HG02678 (cell line): Measurements from ENCODE around the gene HDAC4.

ENCODE experiments used
- ATAC-seq: cut with Tn5 transposase; IDR thresholded peaks from one replicate; pipeline ENCODE4 v1.9.1; 2021; ENCODE audit warnings: mild to moderate bottlenecking, moderate library complexity; ENCODE audit not compliant: unreplicated experiment

Gene HDAC4

GRCh38 chr2:239025096-239025801, 375.6 kb downstream of the HDAC4 start:
- ATAC-seq: no peak

GRCh38 chr2:239024226-239024625, 376.6 kb downstream of the HDAC4 start:
- ATAC-seq: no peak

- ATAC-seq: no peak
Observed at GRCh38 chr2:239022437-239023260, 378.2 kb downstream of the HDAC4 start.

- no peak for ATAC-seq
Observed at GRCh38 chr2:239021651-239022436, 379.0 kb downstream of the HDAC4 start.

- no peak for ATAC-seq
Observed at GRCh38 chr2:239021224-239021623, 379.6 kb downstream of the HDAC4 start.

- no peak for ATAC-seq
Observed at GRCh38 chr2:239020541-239021041, 380.2 kb downstream of the HDAC4 start.

- no peak for ATAC-seq
Observed at GRCh38 chr2:239019183-239019581, 381.6 kb downstream of the HDAC4 start.

- ATAC-seq: no peak
Observed at GRCh38 chr2:239018271-239019182, 382.3 kb downstream of the HDAC4 start.

- ATAC-seq: no peak
Observed at GRCh38 chr2:239017491-239018098, 383.2 kb downstream of the HDAC4 start.

- no peak for ATAC-seq
Observed at GRCh38 chr2:239015901-239016675, 384.7 kb downstream of the HDAC4 start.

DNA sequence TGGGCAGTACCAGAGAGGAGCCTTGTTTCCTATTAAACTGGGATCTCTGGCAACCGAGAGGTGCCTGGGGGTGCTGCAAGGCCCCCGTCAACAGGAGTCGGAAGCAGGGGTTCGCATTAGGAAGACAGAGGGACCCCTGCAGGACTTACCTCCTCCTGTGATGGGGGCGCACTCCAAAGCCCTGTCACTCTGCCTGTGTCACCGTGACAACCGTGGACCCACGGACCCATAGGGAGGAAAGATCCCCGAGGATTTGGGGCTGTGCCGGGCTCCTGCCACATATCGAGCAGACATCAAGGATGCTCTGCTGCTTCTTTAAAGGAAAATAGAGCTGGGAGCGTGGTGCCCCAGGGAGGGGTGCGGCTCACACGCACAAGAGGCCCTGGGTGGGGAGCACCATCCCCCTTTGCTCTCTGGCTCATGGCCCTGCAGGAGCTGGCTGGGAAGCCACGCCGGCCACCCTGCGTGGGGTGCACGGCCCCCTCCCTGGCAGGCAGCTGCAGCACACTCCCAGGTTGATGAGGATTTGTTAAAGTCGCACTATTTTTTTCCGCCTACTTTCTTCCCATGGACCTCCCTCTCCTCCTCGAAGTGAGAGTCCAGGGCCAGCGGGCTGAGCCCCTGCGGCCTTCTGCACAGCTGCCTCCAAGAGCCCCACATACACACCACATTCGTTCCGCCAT, 385.5 kb downstream of the HDAC4 start:
- ATAC-seq: no peak

DNA sequence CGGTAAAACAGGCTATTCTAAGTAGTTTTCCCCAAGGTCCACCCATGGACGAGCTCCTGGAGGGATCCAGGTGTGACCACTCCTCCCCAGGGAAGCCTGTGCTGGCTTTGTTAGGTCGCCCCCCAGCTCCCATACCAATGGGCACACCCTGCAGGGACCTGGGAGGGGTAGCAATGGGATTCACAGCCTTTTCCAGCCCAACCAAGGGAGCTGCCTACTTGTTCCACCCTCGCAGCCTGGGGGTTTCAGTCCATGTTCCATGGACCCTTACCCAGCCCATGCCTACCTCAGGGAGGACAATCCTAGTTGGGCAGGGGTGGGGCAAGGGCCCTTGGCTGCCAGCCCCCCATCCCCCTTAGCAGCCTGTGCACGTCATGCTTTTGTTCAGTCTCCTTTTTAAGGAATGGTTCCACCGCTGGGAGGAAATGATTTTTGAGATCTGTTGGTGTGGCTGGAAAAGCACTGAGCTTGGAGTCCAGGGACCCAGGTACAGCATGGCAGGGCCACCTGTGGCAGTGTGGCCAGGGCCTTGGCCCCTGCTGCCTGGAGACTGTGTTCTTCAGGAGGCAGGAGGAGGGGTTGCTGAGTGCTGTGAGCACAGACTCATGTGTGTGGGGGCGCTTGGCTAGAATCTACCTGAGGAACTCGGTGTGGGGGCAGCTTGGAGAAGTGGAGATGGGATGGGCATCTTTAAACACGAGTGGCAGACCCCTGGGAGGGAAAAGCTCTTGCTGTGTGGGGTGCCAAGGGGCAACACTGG, 386.2 kb downstream of the HDAC4 start:
- ATAC-seq: no peak

GRCh38 chr2:239013678-239013976, 387.2 kb downstream of the HDAC4 start:
- ATAC-seq: no peak

DNA sequence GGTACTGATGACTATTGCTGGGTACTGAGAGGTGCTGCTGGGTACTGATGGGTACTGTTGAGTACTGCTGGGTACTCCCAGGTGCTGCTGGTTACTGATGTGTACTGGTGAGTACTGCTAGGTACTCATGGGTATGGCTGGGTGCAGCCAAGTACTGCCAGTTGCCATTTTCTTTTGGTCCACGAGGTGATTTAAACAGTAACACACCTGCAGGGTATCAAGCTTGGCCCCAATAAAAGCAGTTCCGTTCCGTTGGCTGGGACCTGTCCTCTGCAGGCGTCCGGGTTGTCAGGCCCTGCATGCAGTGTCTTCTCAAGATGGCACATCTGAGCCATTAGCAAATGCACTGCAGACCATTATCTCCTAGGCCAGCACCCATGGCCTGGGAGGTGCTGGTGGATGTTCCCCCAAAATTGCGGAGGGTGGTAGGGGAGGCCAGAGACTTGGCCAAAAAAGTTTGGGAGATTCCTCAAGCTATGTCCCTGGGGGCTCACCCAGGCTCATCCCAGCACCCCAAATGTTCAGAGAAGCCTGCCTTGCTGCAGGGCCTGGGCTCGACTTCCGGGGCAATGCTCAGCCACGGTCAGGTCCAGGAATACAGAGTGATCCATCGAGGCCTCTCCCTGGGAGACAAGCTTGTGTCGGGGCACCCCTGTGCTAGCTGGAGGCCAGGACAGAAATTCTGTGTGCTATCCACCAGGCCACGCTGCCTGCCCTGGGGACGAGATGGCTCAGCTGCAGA, 387.7 kb downstream of the HDAC4 start:
- ATAC-seq: no peak

DNA sequence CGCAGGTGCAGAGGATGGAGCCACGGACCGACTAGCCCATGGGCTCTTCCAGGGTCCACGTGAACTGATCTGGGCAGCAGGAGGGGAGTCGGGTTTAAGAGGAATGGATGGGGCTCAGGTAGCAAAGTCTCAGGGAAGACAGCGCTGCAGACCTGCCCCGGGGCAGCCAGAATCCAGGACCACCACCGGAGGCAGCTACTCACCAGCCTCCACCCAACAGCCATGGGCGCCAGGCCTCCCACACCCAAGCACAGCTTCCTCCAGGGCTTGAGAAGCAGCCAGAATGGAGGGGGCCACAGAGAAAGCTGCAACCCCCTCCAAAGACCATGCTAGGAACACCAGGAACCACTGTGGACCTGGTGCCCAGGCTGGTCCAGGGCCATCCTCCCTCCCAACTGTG, 388.6 kb downstream of the HDAC4 start:
- ATAC-seq: no peak

DNA sequence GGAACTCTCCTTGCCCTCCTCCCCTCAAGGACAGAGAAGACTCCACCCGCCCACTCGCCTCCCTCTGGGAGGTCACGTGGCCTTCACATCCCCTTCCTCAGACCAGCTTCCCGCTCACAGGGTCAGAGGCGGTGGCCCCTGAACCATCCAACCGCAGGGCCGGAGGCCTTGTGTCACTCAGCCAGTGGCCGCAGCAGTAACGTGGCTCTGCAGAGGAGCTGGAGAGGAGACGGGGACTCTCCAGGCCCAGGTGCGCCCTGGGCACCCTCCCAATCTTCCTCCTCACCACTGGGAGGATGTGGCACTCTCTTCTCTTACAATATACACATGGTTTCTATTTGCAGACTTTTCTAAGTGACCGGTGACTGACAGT, 391.2 kb downstream of the HDAC4 start:
- ATAC-seq: no peak
